ENCODE data around the gene ADO. TPM values are rescaled to one million over a fixed set of nuclear protein-coding genes. Genes with fewer than 3 reads are reported as not detected.

Gene ADO
- total and polyA plus RNA-seq, 9 of the 15 experiments (the other 6 are each of a cell fraction or from before 2014, with no cell fraction given): 3.0 to 20.0 (median 16.1) TPM

DNA sequence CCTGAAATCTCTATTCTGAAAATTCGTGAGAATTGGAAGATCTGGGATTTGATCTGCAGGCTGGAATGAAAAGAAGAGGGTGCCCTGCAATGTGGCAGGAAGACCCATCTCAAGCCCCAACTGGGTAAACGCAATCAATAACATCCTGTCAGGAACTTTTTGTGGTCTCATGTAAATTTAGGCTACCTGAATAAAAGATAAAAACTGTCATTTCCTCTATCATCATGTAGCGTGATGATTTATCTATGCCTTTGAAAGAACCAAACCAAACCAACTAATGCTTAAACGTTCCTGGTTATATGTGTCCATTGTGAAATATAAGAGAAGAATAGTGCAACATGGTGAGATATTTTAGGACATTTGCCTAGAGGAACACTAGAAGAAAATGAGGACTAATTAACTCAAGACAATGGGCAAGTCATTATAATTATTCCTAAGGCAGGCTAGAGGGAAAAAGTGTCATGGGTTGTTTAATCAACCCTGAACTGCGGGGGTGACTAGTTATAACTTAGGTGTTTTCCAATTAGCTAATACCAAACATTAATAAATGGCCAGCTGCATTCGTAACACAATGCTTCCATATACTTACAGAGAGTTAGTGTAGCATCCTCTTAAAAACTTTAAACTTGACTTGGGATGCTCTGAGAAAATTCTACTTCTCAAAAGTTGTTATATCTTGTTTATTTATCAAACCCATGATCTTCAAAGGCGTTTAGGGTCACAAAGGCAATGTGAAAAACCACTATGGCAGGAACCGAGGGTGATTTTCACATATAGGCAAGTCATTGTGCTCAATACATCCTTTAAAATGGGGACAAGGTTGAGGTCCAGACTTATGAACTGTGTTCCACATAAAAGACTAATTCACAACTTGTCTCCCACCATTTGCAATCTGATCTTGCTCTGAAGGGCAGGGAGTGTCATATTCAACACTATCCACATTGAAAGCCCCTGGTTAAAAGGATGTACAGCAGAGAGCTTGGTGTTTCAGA lies 48.6 kb upstream of the ADO start:
- POLR2A ChIA-PET: no interaction called here
- no peak overlapping the region for H3K27ac ChIP-seq (ENCODE audit: extremely low read depth, low read depth, low read length)
- no peak overlapping the region for H3K4me2 ChIP-seq (ENCODE audit: insufficient read depth, low read length)
- no peaks in the 10 kb centered on the region for H3K9me1 ChIP-seq (ENCODE audit: control insufficient read depth, insufficient read depth, low read length)
- H3K36me3 ChIP-seq (ENCODE audit: control insufficient read depth, insufficient read depth, low read length): no peaks in the 10 kb centered on the region
- CTCF ChIA-PET (ENCODE audit: low intra/inter-chr PET ratio): no interaction called here
- H4K20me1 ChIP-seq (replicated peaks; ENCODE audit: control insufficient read depth, insufficient read depth, low read length): no peaks in the 10 kb centered on the region
- H3K79me2 ChIP-seq (ENCODE audit: control insufficient read depth, insufficient read depth, low read length): no peaks in the 10 kb centered on the region
- DNase-seq (ENCODE audit: extremely low read depth in 1 of 4, low spot score in 3 of 4): no peak
- in situ Hi-C loops (cut with MboI) (no loop called here), intact Hi-C loops (cut with micrococcal nuclease) (no loop called here)
- H3K4me3 ChIP-seq: no peak overlapping the region
- FAIRE-seq: no peak
- no peaks in the 10 kb centered on the region for H3K4me1 ChIP-seq (replicated peaks in 1 of 2; ENCODE audit: control insufficient read depth in 2 of 2, insufficient read depth in 2 of 2, low read length in 2 of 2)
- H3K9ac ChIP-seq (ENCODE audit: insufficient read depth in 1 of 2, low read depth in 2 of 2, low read length in 2 of 2): no peak overlapping the region
- peaks cover 0 to 6% of the 10 kb centered on the region in 2 experiments; a peak in 2 of 5 replicates for H3K27me3 ChIP-seq (ENCODE audit: control insufficient read depth in 2 of 2, insufficient read depth in 2 of 2, low read length in 2 of 2)
- no peaks in the 10 kb centered on the region for H3K9me3 ChIP-seq (replicated peaks; ENCODE audit: control insufficient read depth, insufficient read depth, low read depth, low read length)
- BruUV-seq (replicated peaks): no TSS peak
- ATAC-seq: no peak
- no peak overlapping the region for H2AFZ ChIP-seq (ENCODE audit: low read depth, low read length)
- under 1% methylated on average over 8 of the region's 8 CpGs for WGBS (ENCODE audit: insufficient coverage, low coverage, missing lambda C conversion rate)
- TF ChIP-seq ZNF24 (IDR thresholded peaks at IDR 0.05) (no peak), SIX5 (IDR thresholded peaks at IDR 0.05; ENCODE audit: borderline replicate concordance in 1 of 2, insufficient read depth in 1 of 2, low read depth in 1 of 2, low read length in 2 of 2) (no peak), PHF8 (IDR thresholded peaks at IDR 0.05; ENCODE audit: borderline replicate concordance, low read length) (no peak), ETV5 (CRISPR knock-in tag; IDR thresholded peaks at IDR 0.05; ENCODE audit: low read depth) (no peak), CBX2 (IDR thresholded peaks at IDR 0.05; ENCODE audit: insufficient read depth, low read length, poor library complexity, severe bottlenecking) (no peak), TCFL5 (CRISPR knock-in tag; conservative IDR thresholded peaks at IDR 0.05) (no peak), TAF7 (tag; IDR thresholded peaks at IDR 0.05) (no peak), CBX5 (IDR thresholded peaks at IDR 0.05; ENCODE audit: borderline replicate concordance, low read depth) (no peak), BMI1 (IDR thresholded peaks at IDR 0.05; ENCODE audit: low read length) (no peak), MCM7 (IDR thresholded peaks at IDR 0.05) (no peak), FIP1L1 (IDR thresholded peaks at IDR 0.05; ENCODE audit: low read depth, low read length, poor library complexity, severe bottlenecking) (no peak), ELF1 (tag; IDR thresholded peaks at IDR 0.05) (no peak), ZNF175 (CRISPR knock-in tag; IDR thresholded peaks at IDR 0.05; ENCODE audit: low read depth) (no peak), ZNF584 (CRISPR knock-in tag; IDR thresholded peaks at IDR 0.05; ENCODE audit: low read depth) (no peak), CAMTA2 (CRISPR knock-in tag; conservative IDR thresholded peaks at IDR 0.05) (no peak)
- TF ChIP-seq, protein P1, sequence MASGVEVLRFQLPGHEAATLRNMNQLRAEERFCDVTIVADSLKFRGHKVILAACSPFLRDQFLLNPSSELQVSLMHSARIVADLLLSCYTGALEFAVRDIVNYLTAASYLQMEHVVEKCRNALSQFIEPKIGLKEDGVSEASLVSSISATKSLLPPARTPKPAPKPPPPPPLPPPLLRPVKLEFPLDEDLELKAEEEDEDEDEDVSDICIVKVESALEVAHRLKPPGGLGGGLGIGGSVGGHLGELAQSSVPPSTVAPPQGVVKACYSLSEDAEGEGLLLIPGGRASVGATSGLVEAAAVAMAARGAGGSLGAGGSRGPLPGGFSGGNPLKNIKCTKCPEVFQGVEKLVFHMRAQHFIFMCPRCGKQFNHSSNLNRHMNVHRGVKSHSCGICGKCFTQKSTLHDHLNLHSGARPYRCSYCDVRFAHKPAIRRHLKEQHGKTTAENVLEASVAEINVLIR (CRISPR knock-in tag; IDR thresholded peaks at IDR 0.05): no peak

Measured in K562 (cell line).